ENCODE results near the gene PRPF4. TPM values are rescaled to one million over a fixed set of nuclear protein-coding genes. Genes with fewer than 3 reads are reported as not detected.
"Not testable (repeated sequence)": the region's sequence is repeated elsewhere in the genome, so short reads cannot be mapped to it uniquely, and the experiment has no call there.

PRPF4 gene
- 25.0 and 33.6 TPM in 2 replicates for total RNA-seq

- peak; percentile 100 for DNase-seq
Observed at GRCh38 chr9:113275157-113276131, at the start of gene PRPF4, which contains the start of gene CDC26. Gene PRPF4 (plus strand): TSS chr9:113275658. CDS start chr9:113275744, 86 bp downstream. Gene CDC26 (minus strand): TSS chr9:113275572. CDS start chr9:113272507, 3,065 bp downstream.

DNA sequence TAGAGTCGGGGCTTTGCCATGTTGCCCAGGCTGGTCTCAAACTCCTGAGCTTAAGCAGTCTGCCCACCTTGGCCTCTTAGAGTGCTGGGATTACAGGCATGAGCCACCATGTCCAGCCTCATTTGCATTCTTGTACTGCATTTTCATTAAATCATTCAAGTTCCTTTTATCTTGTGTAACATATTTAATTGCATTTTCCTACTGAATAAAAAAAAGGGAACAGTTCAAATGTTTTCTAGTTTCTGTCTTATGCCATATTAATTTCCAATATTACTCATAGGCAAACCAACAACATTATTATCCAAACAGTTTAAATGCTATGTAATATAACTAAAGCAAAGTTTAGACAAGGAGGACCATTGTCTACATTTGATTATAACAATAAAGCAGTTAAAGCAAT, 48.0 kb upstream of the PRPF4 start:
- DNase-seq = no peak

DNA sequence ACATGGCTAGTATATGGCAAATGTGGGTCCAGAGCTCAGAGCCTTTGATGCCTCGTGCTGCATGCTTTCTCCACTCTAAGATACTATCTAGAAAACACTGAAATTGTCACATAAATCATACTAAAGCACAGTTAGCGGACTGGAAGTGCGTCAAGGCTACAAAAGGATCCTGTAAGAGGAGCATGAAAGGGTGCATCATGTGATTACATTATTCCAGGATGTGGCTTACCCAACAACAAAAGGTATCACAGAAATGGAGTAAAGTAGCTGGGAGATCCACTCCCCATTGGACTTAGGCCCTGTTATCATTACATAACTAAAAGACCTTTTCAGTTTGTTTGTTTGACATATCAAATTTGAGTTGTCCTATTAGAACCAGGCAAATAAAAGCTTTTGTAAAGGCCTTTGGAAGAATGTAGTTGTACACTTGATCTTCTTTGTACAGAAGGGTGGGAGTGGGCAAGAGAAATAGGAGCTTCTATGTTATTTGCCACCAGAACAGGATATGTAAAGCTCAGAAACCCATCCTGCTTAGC, 47.3 kb upstream of the PRPF4 start:
- DNase-seq = no peak

GRCh38 chr9:113231701-113232100, 43.8 kb upstream of the PRPF4 start:
- no peak for DNase-seq

DNA sequence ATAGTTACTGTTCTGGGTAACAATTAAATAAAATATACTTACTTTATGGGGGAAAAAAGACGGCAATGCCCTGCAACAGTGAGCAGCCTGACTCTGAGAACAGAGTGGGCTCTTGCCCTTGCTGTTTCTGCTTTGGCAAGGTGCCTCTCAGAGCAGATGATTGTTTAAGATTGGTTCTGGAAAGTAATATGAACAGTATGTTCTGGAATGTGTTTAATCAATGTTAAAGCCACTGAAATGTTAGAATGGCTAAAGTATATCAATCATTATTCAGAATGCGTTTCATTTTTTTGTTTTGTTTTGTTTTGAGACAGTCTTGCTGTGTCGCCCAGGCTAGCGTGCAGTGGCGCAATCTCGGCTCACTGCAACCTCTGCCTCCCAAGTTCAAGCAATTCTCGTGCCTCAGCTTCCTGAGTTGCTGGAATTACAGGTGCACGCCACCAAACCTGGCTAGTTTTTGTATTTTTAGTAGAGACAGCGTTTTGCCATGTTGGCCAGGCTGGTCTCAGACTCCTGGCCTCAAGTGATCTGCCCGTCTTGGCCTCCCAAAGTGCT, 39.7 kb upstream of the PRPF4 start:
- not testable (repeated sequence) for DNase-seq

GRCh38 chr9:113237026-113237425, 38.4 kb upstream of the PRPF4 start:
- DNase-seq = no peak

GRCh38 chr9:113238202-113238858, 37.1 kb upstream of the PRPF4 start:
- no peak for DNase-seq

DNA sequence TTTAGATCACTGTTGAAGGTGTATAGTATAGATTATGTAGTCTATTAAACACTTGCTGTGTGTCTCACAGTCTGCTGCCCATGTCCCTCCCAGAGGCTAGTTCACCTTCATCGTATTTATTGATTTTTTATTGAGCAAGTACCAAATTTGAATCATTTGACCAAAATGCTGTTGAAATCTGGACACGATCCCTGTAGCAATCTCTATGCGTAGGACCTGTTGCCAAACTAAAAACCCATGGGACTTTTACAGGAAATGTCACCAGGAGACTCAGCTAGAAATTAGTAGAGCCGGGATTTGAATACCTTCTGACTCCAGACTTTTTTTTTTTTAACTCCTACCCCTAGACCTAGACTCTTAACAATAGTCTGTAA, 36.6 kb upstream of the PRPF4 start:
- DNase-seq = peak; percentile 11

GRCh38 chr9:113241161-113241560, 34.3 kb upstream of the PRPF4 start:
- no peak for DNase-seq

DNA sequence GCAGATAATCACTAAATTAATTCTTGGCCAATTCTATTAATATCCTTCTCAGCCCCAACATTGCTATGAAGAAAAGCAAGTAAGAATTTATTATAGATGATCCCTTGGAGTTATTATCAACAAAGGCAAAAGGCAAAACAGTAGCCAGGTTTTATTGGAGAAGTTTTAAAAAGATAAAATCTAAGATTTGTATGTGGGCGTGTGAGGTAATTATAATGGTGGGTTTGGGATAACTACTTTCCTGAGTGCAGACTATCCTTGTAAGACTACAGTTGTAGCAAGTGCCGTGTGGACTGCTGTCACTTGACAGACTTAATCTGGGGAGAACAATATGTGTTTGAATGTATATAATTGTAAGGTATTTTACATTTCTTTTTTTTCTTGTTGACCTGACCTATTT, 30.9 kb upstream of the PRPF4 start:
- no peak for DNase-seq

GRCh38 chr9:113245894-113246293, 29.6 kb upstream of the PRPF4 start:
- no peak for DNase-seq

DNA sequence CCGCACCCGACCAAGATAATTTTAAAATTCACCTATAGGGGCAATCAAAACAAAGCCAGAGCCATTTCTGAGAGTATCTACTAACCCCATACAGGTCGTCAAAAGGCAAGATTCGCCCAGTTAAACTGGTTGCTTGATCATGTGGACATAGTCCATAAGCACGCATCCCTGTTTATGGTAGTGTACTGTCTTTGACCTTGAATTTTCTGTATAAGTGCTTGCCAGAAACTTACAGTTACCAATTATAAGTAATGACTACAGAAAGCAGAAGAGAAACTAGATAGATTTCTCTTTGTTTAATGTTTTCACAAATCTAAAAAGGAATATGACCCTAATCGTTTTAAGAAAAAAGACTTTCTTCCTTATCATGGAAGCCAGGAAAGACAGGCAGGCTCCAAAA, 28.5 kb upstream of the PRPF4 start:
- no peak for DNase-seq

- DNase-seq = peak; percentile 48
Observed at GRCh38 chr9:113247640-113248039, 27.8 kb upstream of the PRPF4 start.

DNA sequence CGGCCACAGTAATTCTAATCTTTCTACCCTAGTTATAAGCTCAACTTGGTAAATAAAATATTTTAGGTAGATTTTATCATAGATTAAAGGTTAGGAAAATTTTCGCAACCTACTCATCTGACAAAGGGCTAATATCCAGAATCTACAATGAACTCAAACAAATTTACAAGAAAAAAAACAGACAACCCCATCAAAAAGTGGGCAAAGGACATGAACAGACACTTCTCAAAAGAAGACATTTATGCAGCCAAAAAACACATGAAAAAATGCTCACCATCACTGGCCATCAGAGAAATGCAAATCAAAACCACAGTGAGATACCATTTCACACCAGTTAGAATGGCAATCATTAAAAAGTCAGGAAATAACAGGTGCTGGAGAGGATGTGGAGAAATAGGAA, 25.8 kb upstream of the PRPF4 start:
- not testable (repeated sequence) for DNase-seq

DNA sequence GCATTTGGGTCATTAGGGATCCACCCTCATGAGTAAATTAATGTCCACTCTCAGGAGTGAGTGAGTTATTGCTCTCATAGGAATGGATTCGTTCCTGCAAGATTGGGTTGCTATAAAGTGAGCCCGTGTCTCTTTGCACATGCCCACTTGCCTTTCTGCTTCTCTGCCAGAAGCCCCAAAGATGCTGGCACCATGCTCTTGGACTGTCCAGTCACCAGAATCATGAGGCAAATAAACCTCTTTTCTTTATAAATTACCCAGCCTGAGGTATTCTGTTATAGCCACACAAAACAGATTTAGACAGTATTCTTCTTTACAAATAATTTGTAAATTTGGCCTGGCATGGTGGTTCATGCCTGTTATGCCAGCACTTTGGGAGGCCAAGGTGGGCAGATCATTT, 24.7 kb upstream of the PRPF4 start:
- DNase-seq = no peak

GRCh38 chr9:113254991-113255390, 20.5 kb upstream of the PRPF4 start:
- no peak for DNase-seq

- DNase-seq = no peak
Observed at GRCh38 chr9:113255438-113255837, 20.0 kb upstream of the PRPF4 start.

GRCh38 chr9:113257863-113258262, 17.6 kb upstream of the PRPF4 start:
- no peak for DNase-seq

DNA sequence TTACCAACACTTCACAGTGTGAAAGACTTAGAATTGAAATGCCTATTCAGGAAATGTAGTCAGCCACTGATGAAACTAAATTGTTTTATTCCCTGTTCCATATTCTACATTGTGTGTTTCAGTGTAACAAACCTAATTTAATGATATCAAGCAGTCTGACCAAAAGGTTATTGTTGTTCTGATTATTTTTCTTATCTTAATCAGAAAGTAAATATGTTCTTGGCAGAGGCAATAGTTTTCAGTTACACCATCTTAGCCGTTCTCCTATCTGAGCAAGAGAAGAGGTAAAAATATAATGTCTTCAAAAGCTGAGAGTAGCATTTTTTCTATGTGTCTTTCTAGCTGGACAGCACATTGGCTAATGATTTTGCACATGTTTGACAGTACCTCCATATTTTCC, 17.2 kb upstream of the PRPF4 start:
- DNase-seq = no peak

DNA sequence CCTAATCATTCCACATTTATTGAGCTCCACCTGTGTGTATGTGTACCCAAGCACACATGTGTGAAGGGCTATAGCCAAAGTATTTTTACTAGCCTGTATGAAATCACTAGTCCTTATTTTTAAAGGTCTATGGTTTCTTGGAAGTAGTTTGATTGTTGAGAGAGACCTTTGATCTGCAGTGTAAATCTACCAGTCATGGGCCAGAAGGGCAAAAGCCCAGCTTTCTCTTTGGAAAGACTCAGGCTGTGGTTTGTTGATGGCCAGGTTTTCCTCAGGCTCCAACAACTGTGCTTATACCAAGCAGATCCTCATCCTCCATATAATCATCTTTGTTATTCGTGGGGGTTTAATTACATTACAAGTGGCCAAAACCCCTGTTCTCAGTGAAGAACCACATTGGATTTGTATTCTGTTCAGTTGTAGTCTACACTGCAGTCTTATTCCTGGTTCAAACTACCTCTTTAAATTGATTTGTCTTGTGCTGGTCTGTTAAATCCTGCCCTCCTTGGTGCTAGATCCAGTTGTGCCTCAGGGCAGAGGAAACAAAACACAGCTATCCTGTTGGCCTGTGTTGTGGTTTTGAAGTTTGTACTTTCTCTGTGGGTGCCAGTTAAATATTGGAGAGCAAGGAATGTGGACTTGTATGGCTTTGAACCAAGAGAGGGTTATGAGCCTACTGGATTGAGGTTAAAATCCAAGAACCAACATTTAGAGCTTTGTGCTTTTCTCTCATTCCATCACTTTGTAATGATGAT, 13.4 kb upstream of the PRPF4 start:
- DNase-seq = no peak

- no peak for DNase-seq
Observed at GRCh38 chr9:113266174-113266573, 9.3 kb upstream of the PRPF4 start.

DNA sequence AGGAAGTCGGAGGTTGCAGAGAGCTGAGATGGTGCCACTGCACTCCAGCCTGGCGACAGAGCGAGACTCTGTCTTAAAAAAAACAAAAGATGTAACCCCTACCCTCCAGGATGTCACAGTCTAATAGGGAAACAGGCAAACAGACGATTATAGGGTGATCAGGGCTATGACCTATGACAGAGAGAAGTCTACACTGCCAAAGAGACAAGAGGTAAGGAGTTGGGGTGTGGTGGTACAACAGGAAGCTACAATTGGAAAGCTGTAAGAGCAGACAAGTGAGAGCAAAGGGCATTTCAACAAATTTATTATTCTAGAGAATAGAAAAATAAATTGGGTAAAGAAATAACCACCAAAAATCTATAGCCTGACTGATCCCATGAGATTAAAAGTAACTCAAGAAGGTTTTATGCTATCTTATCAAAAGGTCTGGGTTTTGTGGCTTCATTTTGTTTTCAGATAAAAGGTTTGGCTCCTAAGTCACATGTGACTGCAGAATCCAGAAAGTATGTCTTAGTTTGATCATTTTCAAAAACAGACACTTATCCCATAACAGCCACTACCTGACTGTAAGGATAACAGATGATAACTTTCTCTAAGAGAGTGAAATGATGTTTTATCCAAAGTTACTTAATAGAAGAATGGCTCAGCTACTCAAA, 7.4 kb upstream of the PRPF4 start:
- no peak for DNase-seq
